ENCODE measurements around the gene C12orf75.
A peak's percentile ranks its signal among the peaks of the same experiment; 100 is the strongest.
"Not testable (repeated sequence)": the region's sequence is repeated elsewhere in the genome, so short reads cannot be mapped to it uniquely, and the experiment has no call there.

Gene C12orf75

GRCh38 chr12:105310476-105311085, 19.9 kb upstream of the C12orf75 start:
- DNase-seq = not testable (repeated sequence)

- not testable (repeated sequence) for DNase-seq
Measured at GRCh38 chr12:105311936-105312335, 18.6 kb upstream of the C12orf75 start.

GRCh38 chr12:105313755-105314154, 16.7 kb upstream of the C12orf75 start:
- not testable (repeated sequence) for DNase-seq

- no peak for DNase-seq
Measured at GRCh38 chr12:105315130-105315529, 15.4 kb upstream of the C12orf75 start.

- no peak for DNase-seq
Measured at GRCh38 chr12:105315726-105316125, 14.8 kb upstream of the C12orf75 start.

GRCh38 chr12:105316931-105317852, 13.3 kb upstream of the C12orf75 start:
- no peak for DNase-seq

GRCh38 chr12:105317942-105318621, 12.4 kb upstream of the C12orf75 start:
- DNase-seq = no peak

- DNase-seq = no peak
Measured at GRCh38 chr12:105318651-105319483, 11.6 kb upstream of the C12orf75 start.

- DNase-seq = peak; percentile 23
Measured at GRCh38 chr12:105319691-105320209, 10.7 kb upstream of the C12orf75 start.

- DNase-seq = no peak
Measured at GRCh38 chr12:105321125-105321524, 9.4 kb upstream of the C12orf75 start.

- no peak for DNase-seq
Measured at GRCh38 chr12:105322070-105322469, 8.4 kb upstream of the C12orf75 start.

GRCh38 chr12:105324704-105325103, 5.8 kb upstream of the C12orf75 start:
- no peak for DNase-seq

GRCh38 chr12:105325117-105325516, 5.4 kb upstream of the C12orf75 start:
- no peak for DNase-seq

- DNase-seq = no peak
Measured at GRCh38 chr12:105329926-105330282, 587 bp upstream of the C12orf75 start.

GRCh38 chr12:105330931-105331804, 677 bp downstream of the C12orf75 start:
- DNase-seq = peak; percentile 29

- DNase-seq = peak; percentile 27
Measured at GRCh38 chr12:105331805-105332251, 1.3 kb downstream of the C12orf75 start.

- DNase-seq = not testable (repeated sequence)
Measured at GRCh38 chr12:105332286-105332685, 1.8 kb downstream of the C12orf75 start.

GRCh38 chr12:105332925-105333324, 2.4 kb downstream of the C12orf75 start:
- DNase-seq = no peak

- no peak for DNase-seq
Measured at GRCh38 chr12:105334001-105334400, 3.5 kb downstream of the C12orf75 start.

- DNase-seq = no peak
Measured at GRCh38 chr12:105334582-105334981, 4.1 kb downstream of the C12orf75 start.

- DNase-seq = no peak
Measured at GRCh38 chr12:105335856-105336255, 5.4 kb downstream of the C12orf75 start.

Data from activated gamma-delta T cell treated with Interleukin-2 at 50 U/mL for 16 hours (primary cell).